Measurements from ENCODE around the gene OGA. TPM values are rescaled to one million over a fixed set of nuclear protein-coding genes. Genes with fewer than 3 reads are reported as not detected.

Gene OGA
- polyA plus RNA-seq, 3 donors = 6.9 to 104 (median 15.3) TPM

GRCh38 chr10:101774589-101775272 lies 43.5 kb downstream of the OGA start:
- no peak overlapping the region for H3K27ac Mint-ChIP-seq
- no peak for DNase-seq
- Histone ChIP-seq H3K9ac (ENCODE audit: insufficient read depth, low read length, poor library complexity, severe bottlenecking) (no peak overlapping the region), H3K79me2 (ENCODE audit: insufficient read depth, low read length) (no peaks in the 10 kb centered on the region), H4K20me1 (ENCODE audit: insufficient read depth, low read length) (peaks cover 16% of the 10 kb centered on the region), H3K27me3 (ENCODE audit: control insufficient read depth in 2 of 2, insufficient read depth in 2 of 2, low read length in 2 of 2) (peaks cover 58 to 84% of the 10 kb centered on the region in 2 donors), H3K9me3 (replicated peaks in 1 of 2; ENCODE audit: control insufficient read depth in 1 of 2, insufficient read depth in 1 of 2, low read length in 2 of 2) (peaks cover 0 to 36% of the 10 kb centered on the region in 2 donors), H3K4me2 (replicated peaks; ENCODE audit: extremely low read depth, low read length, poor library complexity, severe bottlenecking) (no peak overlapping the region), H3K4me1 (ENCODE audit: control insufficient read depth in 1 of 2, insufficient read depth in 2 of 2, low read length in 2 of 2) (peaks cover 13 to 14% of the 10 kb centered on the region in 2 donors), H3K36me3 (replicated peaks in 1 of 2; ENCODE audit: control insufficient read depth in 1 of 2, insufficient read depth in 2 of 2, low read length in 2 of 2) (no peaks in the 10 kb centered on the region), H3K27ac (ENCODE audit: low read depth in 1 of 2, low read length in 2 of 2) (no peak overlapping the region), H3K4me3 (replicated peaks in 1 of 3; ENCODE audit: low read depth in 2 of 3, low read length in 3 of 3) (no peak overlapping the region), H2AFZ (ENCODE audit: insufficient read depth, low read depth, low read length, poor library complexity, severe bottlenecking) (no peak overlapping the region)
- WGBS (ENCODE audit: insufficient coverage) = 12% methylated on average over 27 of the region's 32 CpGs
- H3K36me3 Mint-ChIP-seq = peaks cover 11 to 14% of the 10 kb centered on the region in 2 donors
- TF ChIP-seq, protein P1, sequence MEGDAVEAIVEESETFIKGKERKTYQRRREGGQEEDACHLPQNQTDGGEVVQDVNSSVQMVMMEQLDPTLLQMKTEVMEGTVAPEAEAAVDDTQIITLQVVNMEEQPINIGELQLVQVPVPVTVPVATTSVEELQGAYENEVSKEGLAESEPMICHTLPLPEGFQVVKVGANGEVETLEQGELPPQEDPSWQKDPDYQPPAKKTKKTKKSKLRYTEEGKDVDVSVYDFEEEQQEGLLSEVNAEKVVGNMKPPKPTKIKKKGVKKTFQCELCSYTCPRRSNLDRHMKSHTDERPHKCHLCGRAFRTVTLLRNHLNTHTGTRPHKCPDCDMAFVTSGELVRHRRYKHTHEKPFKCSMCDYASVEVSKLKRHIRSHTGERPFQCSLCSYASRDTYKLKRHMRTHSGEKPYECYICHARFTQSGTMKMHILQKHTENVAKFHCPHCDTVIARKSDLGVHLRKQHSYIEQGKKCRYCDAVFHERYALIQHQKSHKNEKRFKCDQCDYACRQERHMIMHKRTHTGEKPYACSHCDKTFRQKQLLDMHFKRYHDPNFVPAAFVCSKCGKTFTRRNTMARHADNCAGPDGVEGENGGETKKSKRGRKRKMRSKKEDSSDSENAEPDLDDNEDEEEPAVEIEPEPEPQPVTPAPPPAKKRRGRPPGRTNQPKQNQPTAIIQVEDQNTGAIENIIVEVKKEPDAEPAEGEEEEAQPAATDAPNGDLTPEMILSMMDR (IDR thresholded peaks at IDR 0.05) = no peak
- H3K27me3 Mint-ChIP-seq (ENCODE audit: low read depth in 3 of 3) = peaks cover 85 to 95% (median 87%) of the 10 kb centered on the region in 3 donors
- intact Hi-C loops (cut with micrococcal nuclease) = loop anchor here in 1 of 2 donors (10.0 kb wide), 1 partner anchor 560 kb away; no protein-coding TSS in a partner anchor
- H3K9me3 Mint-ChIP-seq = peaks cover 0 to 15% (median 8%) of the 10 kb centered on the region in 7 donors
- peaks cover 20% of the 10 kb centered on the region for H3K4me1 Mint-ChIP-seq
- H3K4me3 Mint-ChIP-seq = peak overlapping the region in 1 of 2 donors; percentile 76

- Histone ChIP-seq H3K79me2 (ENCODE audit: insufficient read depth, low read length) (no peaks in the 10 kb centered on the region), H3K9ac (ENCODE audit: insufficient read depth, low read length, poor library complexity, severe bottlenecking) (no peak overlapping the region), H3K4me3 (replicated peaks in 1 of 3; ENCODE audit: low read depth in 2 of 3, low read length in 3 of 3) (no peak overlapping the region), H3K36me3 (replicated peaks in 1 of 2; ENCODE audit: control insufficient read depth in 1 of 2, insufficient read depth in 2 of 2, low read length in 2 of 2) (no peaks in the 10 kb centered on the region), H3K27me3 (ENCODE audit: control insufficient read depth in 2 of 2, insufficient read depth in 2 of 2, low read length in 2 of 2) (peaks cover 57 to 82% of the 10 kb centered on the region in 2 donors), H2AFZ (ENCODE audit: insufficient read depth, low read depth, low read length, poor library complexity, severe bottlenecking) (no peak overlapping the region), H3K27ac (ENCODE audit: low read depth in 1 of 2, low read length in 2 of 2) (no peak overlapping the region), H3K9me3 (replicated peaks in 1 of 2; ENCODE audit: control insufficient read depth in 1 of 2, insufficient read depth in 1 of 2, low read length in 2 of 2) (peaks cover 0 to 36% of the 10 kb centered on the region in 2 donors), H4K20me1 (ENCODE audit: insufficient read depth, low read length) (peaks cover 12% of the 10 kb centered on the region), H3K4me2 (replicated peaks; ENCODE audit: extremely low read depth, low read length, poor library complexity, severe bottlenecking) (no peak overlapping the region), H3K4me1 (ENCODE audit: control insufficient read depth in 1 of 2, insufficient read depth in 2 of 2, low read length in 2 of 2) (peaks cover 6 to 7% of the 10 kb centered on the region in 2 donors)
- H3K27me3 Mint-ChIP-seq (ENCODE audit: low read depth in 3 of 3) = peaks cover 81 to 95% (median 85%) of the 10 kb centered on the region in 3 donors
- WGBS (ENCODE audit: insufficient coverage) = no CpG with 5 or more reads among the region's 13 CpGs
- peaks cover 13% of the 10 kb centered on the region for H3K4me1 Mint-ChIP-seq
- DNase-seq = no peak
- peaks cover 11 to 13% of the 10 kb centered on the region in 2 donors for H3K36me3 Mint-ChIP-seq
- intact Hi-C loops (cut with micrococcal nuclease) = loop anchor here in 1 of 2 donors (10.0 kb wide), 1 partner anchor 559 kb away; no protein-coding TSS in a partner anchor
- TF ChIP-seq, protein P1 (IDR thresholded peaks at IDR 0.05) = no peak
- H3K4me3 Mint-ChIP-seq = peak overlapping the region in 1 of 2 donors; percentile 76
- H3K9me3 Mint-ChIP-seq = peaks cover 0 to 15% (median 8%) of the 10 kb centered on the region in 7 donors
- no peak overlapping the region for H3K27ac Mint-ChIP-seq
Measured at GRCh38 chr10:101773923-101774588, 44.2 kb downstream of the OGA start.

Measured in CD14-positive monocyte (primary cell).